Stimulated activated CD4-positive, alpha-beta T cell treated with anti-CD3 and anti-CD28 coated beads, Interleukin-4, amount 100 ng/mL, for 48 hours (primary cell): ENCODE results near the gene IFT88.

Source experiments
- DNase-seq, 2 donors: peaks; one replicate each; pipeline ENCODE4 v3.0.0-alpha.2; 2020; ENCODE audit warnings: low read depth in 2 of 2

IFT88 gene

DNA sequence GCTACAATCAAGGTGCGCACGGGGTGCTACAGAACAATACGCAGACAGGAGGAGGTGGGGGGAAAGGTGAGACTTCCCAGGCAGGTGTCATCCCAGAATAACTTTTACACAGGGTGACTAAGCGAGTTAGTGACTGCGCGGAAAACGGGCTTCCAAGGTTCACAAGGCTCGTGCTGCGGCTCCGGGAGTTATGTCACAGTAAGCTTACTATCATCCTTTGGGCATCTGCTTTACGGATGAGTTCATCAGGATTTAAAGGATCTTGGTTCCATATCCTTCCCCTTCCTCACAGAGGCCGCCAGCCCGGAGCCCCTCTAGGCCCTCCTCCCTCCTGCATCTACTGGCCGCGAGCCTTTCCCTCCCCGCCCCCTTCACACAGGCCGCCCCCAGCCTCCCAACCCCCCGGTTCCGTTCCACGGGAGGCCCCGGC is 474 bp upstream of the IFT88 start:
- DNase-seq, result no peak

DNA sequence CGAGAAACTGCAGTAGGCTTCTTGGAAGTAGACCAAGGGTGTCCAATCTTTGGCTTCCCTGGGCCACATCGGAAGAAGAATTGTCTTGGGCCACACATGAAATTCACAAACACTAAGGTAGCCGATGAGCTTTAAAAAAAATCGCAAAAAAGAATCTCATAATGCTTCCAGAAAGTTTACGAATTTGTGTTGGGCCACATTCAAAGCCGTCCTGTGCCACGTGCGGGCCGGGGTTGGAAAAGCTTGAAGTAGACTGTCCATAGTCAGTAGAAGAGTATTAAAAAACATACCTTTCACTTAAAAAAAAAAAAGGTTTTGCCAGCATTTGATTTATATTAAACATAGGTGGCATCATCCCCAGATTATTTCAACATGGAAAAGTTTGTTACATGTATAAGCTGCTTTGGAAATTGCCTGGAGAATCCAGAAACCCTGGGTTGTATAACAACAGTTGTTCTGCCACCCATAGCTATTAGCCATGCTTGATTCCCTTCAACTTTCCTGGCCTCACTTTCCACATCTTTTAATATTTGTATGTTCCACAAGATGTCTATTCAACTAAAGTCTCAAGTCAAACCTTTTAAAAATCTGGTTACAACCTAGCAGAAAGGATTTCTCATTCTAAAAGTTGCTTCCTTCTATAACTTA is 1.0 kb downstream of the IFT88 start:
- no peak for DNase-seq

DNA sequence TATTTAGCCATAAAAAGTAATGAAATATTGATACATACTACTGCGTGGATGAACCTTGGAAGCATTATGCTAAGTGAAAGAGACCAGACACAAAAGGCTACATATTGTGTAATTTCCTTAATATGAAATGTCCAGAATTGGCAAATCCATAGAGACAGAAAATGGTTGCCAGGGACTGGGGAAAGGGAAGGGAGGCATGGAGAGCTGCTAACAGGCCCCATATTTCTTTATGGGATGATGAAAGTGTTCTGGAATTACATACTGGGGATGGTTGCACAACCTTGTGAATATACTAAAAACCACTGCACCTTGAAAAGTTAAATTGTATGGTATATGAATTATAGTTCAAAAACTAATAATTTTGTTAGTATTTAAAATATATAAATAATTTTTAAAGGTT is 3.6 kb downstream of the IFT88 start:
- DNase-seq, result no peak

DNA sequence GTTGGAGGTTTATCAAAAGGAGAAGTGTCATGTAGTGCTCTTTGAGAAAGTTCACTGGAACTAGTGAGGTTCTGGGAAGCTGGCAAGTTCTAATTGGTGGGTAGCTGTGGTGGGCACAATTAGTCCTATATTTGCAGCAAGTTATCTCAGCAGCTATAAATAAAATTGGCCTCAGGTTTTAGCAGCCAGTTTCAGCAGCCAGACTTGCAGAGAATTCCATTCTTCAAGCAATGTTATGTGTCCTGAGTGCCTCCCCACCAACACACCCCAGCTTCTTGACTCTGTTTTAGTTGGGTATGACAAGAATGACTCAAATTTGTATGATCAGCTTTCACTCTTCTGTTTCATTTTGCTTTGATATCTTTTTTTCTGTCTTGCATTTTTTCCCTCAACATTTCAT is 4.7 kb downstream of the IFT88 start:
- DNase-seq, result no peak

GRCh38 chr13:20573186-20573585 is 6.2 kb downstream of the IFT88 start:
- no peak for DNase-seq

DNA sequence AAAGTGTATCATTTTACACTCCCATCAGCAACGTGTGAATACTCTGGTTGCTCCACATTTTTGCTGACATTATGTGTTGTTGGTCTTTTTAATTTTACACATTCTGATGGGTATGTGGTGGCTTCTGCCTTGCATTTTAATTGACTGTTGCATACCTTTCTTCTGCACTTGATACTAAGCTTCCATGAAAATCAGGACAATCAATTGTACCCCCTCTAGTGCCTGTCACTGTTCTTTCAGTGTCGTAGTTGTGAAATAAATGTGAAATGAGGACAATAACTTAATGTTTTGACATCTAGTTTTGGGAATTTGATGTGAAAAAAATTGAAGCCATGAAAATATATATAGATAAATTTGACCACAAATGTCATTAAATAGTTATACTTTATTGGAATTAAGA is 6.7 kb downstream of the IFT88 start:
- DNase-seq, result no peak

DNA sequence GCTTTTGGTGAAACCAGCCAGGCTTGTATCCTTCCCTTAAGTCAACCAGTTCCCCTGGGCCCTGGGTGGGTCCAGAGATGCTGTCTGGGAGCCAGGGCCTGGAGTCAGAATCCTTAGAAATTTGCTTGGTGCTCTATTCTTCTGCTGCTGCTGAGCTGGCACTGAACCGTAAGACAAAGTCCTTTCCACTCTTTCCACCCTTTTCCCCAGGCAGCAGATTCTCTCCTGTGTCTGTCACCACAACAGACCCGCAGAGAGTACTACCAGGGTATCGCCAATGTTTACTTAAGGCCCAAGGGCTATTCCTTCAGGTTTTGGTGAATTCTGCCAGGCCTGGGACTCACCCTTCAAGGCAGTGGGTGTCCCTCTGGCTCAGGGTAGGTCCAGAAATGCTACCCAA is 12.2 kb downstream of the IFT88 start:
- DNase-seq, result no peak

DNA sequence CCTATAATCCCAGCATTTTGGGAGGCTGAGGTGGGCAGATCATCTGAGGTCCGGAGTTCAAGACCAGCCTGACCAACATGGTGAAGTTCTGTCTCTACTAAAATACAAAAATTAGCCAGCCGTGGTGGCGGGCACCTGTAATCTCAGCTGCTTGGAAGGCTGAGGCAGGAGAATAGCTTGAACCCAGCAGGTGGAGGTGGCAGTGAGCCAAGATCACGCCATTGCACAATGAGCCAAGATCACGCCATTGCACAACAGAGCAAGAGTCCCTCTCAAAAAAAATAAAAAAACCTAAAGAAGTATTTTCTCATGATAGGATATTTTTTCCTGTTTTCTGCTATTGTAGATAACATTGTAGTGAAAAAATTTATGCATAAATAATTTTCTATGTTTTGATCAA is 13.3 kb downstream of the IFT88 start:
- DNase-seq, result no peak

- DNase-seq, result no peak
Measured at GRCh38 chr13:20582026-20582425, 15.1 kb downstream of the IFT88 start.

DNA sequence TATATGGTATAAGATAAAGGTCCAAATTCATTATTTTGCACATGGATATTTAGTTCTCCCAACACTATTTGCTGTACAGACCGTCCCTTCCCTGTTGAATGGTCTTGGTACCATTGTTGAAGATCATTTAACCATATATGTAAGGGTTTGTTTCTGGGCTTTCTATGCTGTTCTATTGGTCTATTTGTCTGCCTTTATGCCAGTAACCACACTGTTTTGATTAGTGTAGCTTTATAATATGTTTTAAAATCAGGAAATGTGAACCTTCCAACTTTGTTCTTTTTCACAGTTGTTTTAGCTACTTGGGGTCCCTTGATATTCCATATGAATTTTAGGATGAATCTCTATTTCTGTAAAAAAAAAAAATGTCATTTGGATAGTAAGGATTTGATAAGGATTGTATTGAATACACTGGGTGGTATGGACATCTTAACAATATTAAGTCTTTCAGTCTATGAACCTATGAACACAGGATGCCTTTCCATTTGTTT is 16.9 kb downstream of the IFT88 start:
- no peak for DNase-seq

DNA sequence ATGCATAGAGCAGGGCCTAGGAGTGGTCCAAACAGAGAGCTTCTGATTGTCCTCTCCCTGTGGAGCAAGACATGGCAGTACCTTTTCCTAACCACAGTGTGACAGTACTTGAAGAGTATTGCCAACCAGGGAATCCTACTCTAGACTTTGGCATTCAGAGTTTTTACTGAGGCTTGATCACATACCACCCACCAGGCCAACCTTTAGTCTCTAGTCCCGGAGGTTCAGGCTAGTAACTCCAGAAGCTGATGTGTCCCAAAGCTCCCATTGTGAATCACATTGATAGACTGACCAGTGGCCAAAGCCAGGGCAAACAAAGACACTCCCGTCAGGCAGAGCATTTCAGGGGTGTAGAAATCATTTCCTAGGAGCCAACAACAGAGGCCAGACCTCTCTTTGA is 18.4 kb downstream of the IFT88 start:
- no peak for DNase-seq

DNA sequence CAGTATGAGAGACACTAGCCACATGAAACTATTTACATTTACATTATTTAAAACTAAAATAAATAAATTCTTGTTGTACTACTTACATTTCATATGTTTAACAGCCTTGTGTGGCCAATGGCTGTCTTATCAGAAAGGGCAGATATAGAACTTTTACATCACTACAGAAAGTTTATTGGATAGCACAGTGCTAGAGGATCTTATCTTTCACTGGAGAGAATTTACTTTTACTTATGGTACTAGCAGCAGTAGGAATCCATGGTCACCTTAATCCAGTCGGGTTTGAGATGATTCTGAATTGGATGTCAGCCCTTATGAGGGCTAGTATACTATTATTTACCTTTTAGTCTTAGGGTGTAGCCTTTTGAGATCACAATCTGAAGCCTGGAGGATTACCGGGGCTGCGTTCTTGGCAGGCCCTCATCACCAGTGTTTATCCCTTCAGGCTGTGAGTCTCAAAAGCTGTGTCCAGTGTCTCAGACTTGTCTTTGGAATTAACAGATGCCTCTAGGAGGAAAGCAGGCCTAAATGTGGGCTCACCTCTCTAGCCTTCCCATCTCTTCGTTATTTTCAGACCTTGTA is 21.7 kb downstream of the IFT88 start:
- DNase-seq, result no peak

DNA sequence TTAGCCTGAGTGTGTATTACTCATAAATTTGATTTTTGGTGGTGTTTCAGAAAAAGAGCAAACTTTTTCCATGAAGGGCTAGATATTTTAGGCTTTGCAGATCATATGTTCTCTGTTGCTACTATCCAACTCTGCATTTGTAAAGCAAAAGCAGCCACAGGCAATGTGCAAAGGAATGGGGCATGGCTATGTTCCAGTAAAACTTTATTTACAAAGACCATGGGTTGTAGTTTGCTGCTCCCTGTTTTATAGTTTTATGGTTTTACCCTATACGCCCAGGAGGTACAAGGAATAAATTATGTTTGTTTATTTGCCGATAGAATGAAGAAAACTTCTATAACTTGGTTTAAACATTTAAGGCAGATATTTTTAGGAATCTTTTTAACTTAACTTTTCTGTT is 23.6 kb downstream of the IFT88 start:
- DNase-seq, result no peak

- no peak for DNase-seq
Measured at GRCh38 chr13:20592606-20593005, 25.6 kb downstream of the IFT88 start.

DNA sequence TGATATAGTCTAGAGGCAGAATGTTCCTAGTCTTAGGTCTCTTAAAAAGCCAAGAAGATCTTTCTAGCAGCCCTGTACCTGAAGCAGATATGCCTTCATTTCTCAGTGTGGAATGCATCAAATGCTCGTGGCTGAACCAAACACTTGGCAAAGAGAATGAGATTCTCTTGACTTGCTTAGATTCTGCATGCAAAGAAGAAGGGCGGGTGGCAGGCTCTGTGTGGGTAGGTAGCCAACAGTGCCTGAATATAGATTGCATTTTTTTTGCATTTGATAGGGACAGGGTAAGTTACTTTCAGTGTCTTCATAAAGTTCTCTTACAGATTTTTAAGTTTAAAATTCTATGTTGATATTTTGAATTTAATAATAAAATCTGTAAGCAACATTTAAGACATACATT is 27.3 kb downstream of the IFT88 start:
- no peak for DNase-seq

- DNase-seq, result no peak
Measured at GRCh38 chr13:20607015-20607414, 40.1 kb downstream of the IFT88 start.

GRCh38 chr13:20608438-20609020 is 41.6 kb downstream of the IFT88 start:
- DNase-seq, result no peak

GRCh38 chr13:20609145-20609544 is 42.2 kb downstream of the IFT88 start:
- DNase-seq, result no peak

GRCh38 chr13:20610006-20610405 is 43.0 kb downstream of the IFT88 start:
- DNase-seq, result no peak

- no peak for DNase-seq
Measured at GRCh38 chr13:20616059-20616797, 49.3 kb downstream of the IFT88 start.

GRCh38 chr13:20623000-20623399 is 56.0 kb downstream of the IFT88 start:
- DNase-seq, result no peak

- no peak for DNase-seq
Measured at GRCh38 chr13:20624213-20624612, 57.3 kb downstream of the IFT88 start.

GRCh38 chr13:20633802-20634201 is 66.8 kb downstream of the IFT88 start:
- DNase-seq, result no peak
